ENCODE results near the gene MPIG6B.

GRCh38 chr6:31742894-31743293 is 19.7 kb downstream of the MPIG6B start:
- TF ChIP-seq, protein P1, sequence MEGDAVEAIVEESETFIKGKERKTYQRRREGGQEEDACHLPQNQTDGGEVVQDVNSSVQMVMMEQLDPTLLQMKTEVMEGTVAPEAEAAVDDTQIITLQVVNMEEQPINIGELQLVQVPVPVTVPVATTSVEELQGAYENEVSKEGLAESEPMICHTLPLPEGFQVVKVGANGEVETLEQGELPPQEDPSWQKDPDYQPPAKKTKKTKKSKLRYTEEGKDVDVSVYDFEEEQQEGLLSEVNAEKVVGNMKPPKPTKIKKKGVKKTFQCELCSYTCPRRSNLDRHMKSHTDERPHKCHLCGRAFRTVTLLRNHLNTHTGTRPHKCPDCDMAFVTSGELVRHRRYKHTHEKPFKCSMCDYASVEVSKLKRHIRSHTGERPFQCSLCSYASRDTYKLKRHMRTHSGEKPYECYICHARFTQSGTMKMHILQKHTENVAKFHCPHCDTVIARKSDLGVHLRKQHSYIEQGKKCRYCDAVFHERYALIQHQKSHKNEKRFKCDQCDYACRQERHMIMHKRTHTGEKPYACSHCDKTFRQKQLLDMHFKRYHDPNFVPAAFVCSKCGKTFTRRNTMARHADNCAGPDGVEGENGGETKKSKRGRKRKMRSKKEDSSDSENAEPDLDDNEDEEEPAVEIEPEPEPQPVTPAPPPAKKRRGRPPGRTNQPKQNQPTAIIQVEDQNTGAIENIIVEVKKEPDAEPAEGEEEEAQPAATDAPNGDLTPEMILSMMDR (optimal IDR thresholded peaks at IDR 0.05 in 1 of 3, IDR thresholded peaks at IDR 0.05 in 1 of 3, conservative IDR thresholded peaks at IDR 0.05 in 1 of 3; ENCODE audit: extremely low read depth in 1 of 3, insufficient read depth in 2 of 3, low read length in 3 of 3) = no peak
- no peak for TF ChIP-seq EZH2 (IDR thresholded peaks at IDR 0.05; ENCODE audit: low read length)

Measured in keratinocyte (primary cell).